ENCODE data around the gene CDH22. TPM values are rescaled to one million over a fixed set of nuclear protein-coding genes. Genes with fewer than 3 reads are reported as not detected.

CDH22 gene
- total RNA-seq, 1 experiment from 2014 or later: not detected

- H3K27ac Mint-ChIP-seq (ENCODE audit: low read depth, unreplicated experiment): no peak overlapping the region
- TF ChIP-seq, protein P1, sequence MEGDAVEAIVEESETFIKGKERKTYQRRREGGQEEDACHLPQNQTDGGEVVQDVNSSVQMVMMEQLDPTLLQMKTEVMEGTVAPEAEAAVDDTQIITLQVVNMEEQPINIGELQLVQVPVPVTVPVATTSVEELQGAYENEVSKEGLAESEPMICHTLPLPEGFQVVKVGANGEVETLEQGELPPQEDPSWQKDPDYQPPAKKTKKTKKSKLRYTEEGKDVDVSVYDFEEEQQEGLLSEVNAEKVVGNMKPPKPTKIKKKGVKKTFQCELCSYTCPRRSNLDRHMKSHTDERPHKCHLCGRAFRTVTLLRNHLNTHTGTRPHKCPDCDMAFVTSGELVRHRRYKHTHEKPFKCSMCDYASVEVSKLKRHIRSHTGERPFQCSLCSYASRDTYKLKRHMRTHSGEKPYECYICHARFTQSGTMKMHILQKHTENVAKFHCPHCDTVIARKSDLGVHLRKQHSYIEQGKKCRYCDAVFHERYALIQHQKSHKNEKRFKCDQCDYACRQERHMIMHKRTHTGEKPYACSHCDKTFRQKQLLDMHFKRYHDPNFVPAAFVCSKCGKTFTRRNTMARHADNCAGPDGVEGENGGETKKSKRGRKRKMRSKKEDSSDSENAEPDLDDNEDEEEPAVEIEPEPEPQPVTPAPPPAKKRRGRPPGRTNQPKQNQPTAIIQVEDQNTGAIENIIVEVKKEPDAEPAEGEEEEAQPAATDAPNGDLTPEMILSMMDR (IDR thresholded peaks at IDR 0.05; ENCODE audit: unreplicated experiment): no peak
- no peaks in the 10 kb centered on the region for H3K27me3 Mint-ChIP-seq (ENCODE audit: insufficient read depth, unreplicated experiment)
- POLR2A ChIA-PET: no interaction called here
- CTCF ChIA-PET: no interaction called here
- peaks cover 22% of the 10 kb centered on the region for H3K4me1 Mint-ChIP-seq (ENCODE audit: insufficient read depth, unreplicated experiment)
- no peaks in the 10 kb centered on the region for H3K9me3 Mint-ChIP-seq (ENCODE audit: unreplicated experiment)
- intact Hi-C loops (cut with micrococcal nuclease): no loop called here
- no peaks in the 10 kb centered on the region for H3K36me3 Mint-ChIP-seq (ENCODE audit: insufficient read depth, unreplicated experiment)
- no peak overlapping the region for H3K4me3 Mint-ChIP-seq (ENCODE audit: unreplicated experiment)
- BruUV-seq (replicated peaks): no TSS peak
- DNase-seq (ENCODE audit: unreplicated experiment): no peak
Observed at GRCh38 chr20:46210672-46211330, 97.5 kb downstream of the CDH22 start.

GRCh38 chr20:46209930-46210671 lies 98.2 kb downstream of the CDH22 start:
- ChIA-PET POLR2A (no interaction called here), CTCF (interaction anchor here (0.7 kb wide), 1 partner anchor 149 kb away, joined by 3 read pairs; no protein-coding TSS in a partner anchor)
- TF ChIP-seq, protein P1 (IDR thresholded peaks at IDR 0.05; ENCODE audit: unreplicated experiment): no peak
- intact Hi-C loops (cut with micrococcal nuclease): no loop called here
- Mint-ChIP-seq H3K27ac (ENCODE audit: low read depth, unreplicated experiment) (no peak overlapping the region), H3K4me3 (ENCODE audit: unreplicated experiment) (no peak overlapping the region), H3K36me3 (ENCODE audit: insufficient read depth, unreplicated experiment) (no peaks in the 10 kb centered on the region), H3K9me3 (ENCODE audit: unreplicated experiment) (no peaks in the 10 kb centered on the region), H3K27me3 (ENCODE audit: insufficient read depth, unreplicated experiment) (no peaks in the 10 kb centered on the region), H3K4me1 (ENCODE audit: insufficient read depth, unreplicated experiment) (peaks cover 25% of the 10 kb centered on the region)
- no TSS peak for BruUV-seq (replicated peaks)
- DNase-seq (ENCODE audit: unreplicated experiment): no peak

- ChIA-PET CTCF (interaction anchor here (0.6 to 1.0 kb wide), 4 partner anchors 27 to 201 kb away, joined by 3 to 4 read pairs (median 3); no protein-coding TSS in a partner anchor), POLR2A (no interaction called here)
- DNase-seq (ENCODE audit: unreplicated experiment): no peak
- Mint-ChIP-seq H3K27me3 (ENCODE audit: insufficient read depth, unreplicated experiment) (no peaks in the 10 kb centered on the region), H3K4me1 (ENCODE audit: insufficient read depth, unreplicated experiment) (peaks cover 12% of the 10 kb centered on the region), H3K9me3 (ENCODE audit: unreplicated experiment) (no peaks in the 10 kb centered on the region), H3K4me3 (ENCODE audit: unreplicated experiment) (no peak overlapping the region), H3K27ac (ENCODE audit: low read depth, unreplicated experiment) (no peak overlapping the region), H3K36me3 (ENCODE audit: insufficient read depth, unreplicated experiment) (no peaks in the 10 kb centered on the region)
- intact Hi-C loops (cut with micrococcal nuclease): no loop called here
- no TSS peak for BruUV-seq (replicated peaks)
- TF ChIP-seq, protein P1 (IDR thresholded peaks at IDR 0.05; ENCODE audit: unreplicated experiment): no peak
Observed at GRCh38 chr20:46207793-46208192, 100.5 kb downstream of the CDH22 start.

DNA sequence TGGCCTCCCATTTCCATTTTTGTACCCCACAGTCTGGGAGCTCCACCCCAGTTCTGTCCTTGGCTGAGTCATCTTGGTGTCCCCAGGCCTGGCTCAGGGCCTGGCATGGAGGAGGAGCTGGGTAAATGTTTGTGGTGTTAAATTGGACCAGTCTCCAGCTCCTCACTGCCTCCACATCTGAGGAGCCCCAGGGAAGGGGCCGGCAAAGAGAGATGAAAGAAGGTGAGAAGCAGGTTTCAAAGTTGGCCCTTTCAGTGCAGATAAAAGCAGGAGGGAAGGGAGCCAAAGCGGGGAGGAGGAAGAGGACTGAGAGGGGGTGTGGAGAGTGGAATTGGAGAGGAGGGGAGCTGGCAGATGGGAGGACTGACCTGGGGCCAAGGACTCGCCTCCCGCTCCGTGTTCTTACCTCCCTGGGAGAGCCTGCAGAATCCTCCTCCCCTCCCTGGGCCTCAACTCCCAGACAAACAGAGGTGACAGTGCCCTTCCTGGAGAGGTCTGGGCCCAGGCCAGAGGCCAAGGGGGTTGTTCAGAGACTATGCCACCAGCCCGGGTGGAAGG lies 101.2 kb downstream of the CDH22 start:
- intact Hi-C loops (cut with micrococcal nuclease): no loop called here
- TF ChIP-seq, protein P1 (IDR thresholded peaks at IDR 0.05; ENCODE audit: unreplicated experiment): no peak
- Mint-ChIP-seq H3K27me3 (ENCODE audit: insufficient read depth, unreplicated experiment) (no peaks in the 10 kb centered on the region), H3K4me3 (ENCODE audit: unreplicated experiment) (no peak overlapping the region), H3K36me3 (ENCODE audit: insufficient read depth, unreplicated experiment) (no peaks in the 10 kb centered on the region), H3K27ac (ENCODE audit: low read depth, unreplicated experiment) (no peak overlapping the region), H3K4me1 (ENCODE audit: insufficient read depth, unreplicated experiment) (peaks cover 12% of the 10 kb centered on the region), H3K9me3 (ENCODE audit: unreplicated experiment) (no peaks in the 10 kb centered on the region)
- no peak for DNase-seq (ENCODE audit: unreplicated experiment)
- ChIA-PET CTCF (interaction anchor here (1.0 kb wide), 1 partner anchor 26 kb away, joined by 4 read pairs; no protein-coding TSS in a partner anchor), POLR2A (interaction anchor here (0.6 to 1.1 kb wide), 3 partner anchors 16 to 174 kb away, joined by 3 read pairs; no protein-coding TSS in a partner anchor)
- no TSS peak for BruUV-seq (replicated peaks)
